HFFc6 (cell line): Measurements from ENCODE around the gene TKFC. TPM values are rescaled to one million over a fixed set of nuclear protein-coding genes. Genes with fewer than 3 reads are reported as not detected.

ENCODE experiments used
- DNase-seq: peaks from one replicate; pipeline ENCODE4 v3.0.0-alpha.2; 2018
- H3K27ac Mint-ChIP-seq: 2 replicates; pipeline ENCODE4 v1.8.0; 2020; ENCODE audit warnings: mild to moderate bottlenecking, mixed read lengths
- H3K27me3 Mint-ChIP-seq: 2 replicates; pipeline ENCODE4 v1.8.0; 2021; ENCODE audit warnings: mild to moderate bottlenecking, moderate library complexity, mixed read lengths; ENCODE audit not compliant: insufficient read depth
- H3K36me3 Mint-ChIP-seq: 2 replicates; pipeline ENCODE4 v1.8.0; 2021; ENCODE audit warnings: low read depth, mixed read lengths
- H3K4me1 Mint-ChIP-seq: 2 replicates; pipeline ENCODE4 v1.8.0; 2020; ENCODE audit warnings: low read depth, mixed read lengths
- H3K4me3 Mint-ChIP-seq: 2 replicates; pipeline ENCODE4 v1.8.0; 2020; ENCODE audit warnings: mild to moderate bottlenecking, moderate library complexity, mixed read lengths
- H3K9me3 Mint-ChIP-seq: 2 replicates; pipeline ENCODE4 v1.8.0; 2020; ENCODE audit warnings: mild to moderate bottlenecking, mixed read lengths
- CTCF ChIP-seq: fragments of 200-600 bp; sonication (generic); IDR thresholded peaks from 2 replicates; pipeline ENCODE4 v1.5.0; 2021; ENCODE audit warnings: antibody characterized with exemption, mild to moderate bottlenecking
- total RNA-seq, 6 experiments: library from RNA; stranded (reverse); fragmentation: NEBNext Ultra II Directional; extraction: Animal tissue kit (Norgen Biotek cat#: 25700); gene quantifications; 2 replicates in 1 of 6; 3 replicates in 5 of 6; pipeline ENCODE4 v1.2.3, GENCODE V29; 2021

The TKFC gene
- total RNA-seq, 6 experiments from 2014 or later, result 27.3 to 43.0 (median 31.8) TPM

- DNase-seq, result no peak
- Mint-ChIP-seq H3K4me3 (no peak overlapping the region), H3K9me3 (no peaks in the 10 kb centered on the region), H3K27me3 (no peaks in the 10 kb centered on the region; the same call in 1 of the 2 replicates), H3K36me3 (no peaks in the 10 kb centered on the region), H3K27ac (no peak overlapping the region), H3K4me1 (peaks cover 14% of the 10 kb centered on the region)
- TF ChIP-seq CTCF, result no peak
Measured at GRCh38 chr11:61384271-61385242, 51.5 kb downstream of the TKFC start.

- DNase-seq, result no peak
- no peak for TF ChIP-seq CTCF
- Mint-ChIP-seq H3K4me1 (peaks cover 30% of the 10 kb centered on the region), H3K27ac (no peak overlapping the region), H3K27me3 (no peaks in the 10 kb centered on the region; the same call in 1 of the 2 replicates), H3K36me3 (peaks cover 7% of the 10 kb centered on the region), H3K9me3 (peaks cover 5% of the 10 kb centered on the region), H3K4me3 (no peak overlapping the region)
Measured at GRCh38 chr11:61390161-61390560, 57.1 kb downstream of the TKFC start.

GRCh38 chr11:61392981-61393595 is 60.1 kb downstream of the TKFC start:
- H3K9me3 Mint-ChIP-seq, result peaks cover 5% of the 10 kb centered on the region
- peak; percentile 43; the same call in 1 of the 2 replicates for TF ChIP-seq CTCF
- peaks cover 23% of the 10 kb centered on the region for H3K4me1 Mint-ChIP-seq
- H3K4me3 Mint-ChIP-seq, result peak overlapping the region; percentile 95
- H3K36me3 Mint-ChIP-seq, result peaks cover 10% of the 10 kb centered on the region
- H3K27ac Mint-ChIP-seq, result peak overlapping the region; percentile 87
- no peaks in the 10 kb centered on the region; the same call in 1 of the 2 replicates for H3K27me3 Mint-ChIP-seq
- no peak for DNase-seq

Other genes starting within 250 kb of the TKFC start
- gene CD5, start 230.7 kb upstream of the TKFC start, total RNA-seq, result not detected
- gene VPS37C, start 171.8 kb upstream of the TKFC start, total RNA-seq, result 10 to 100 TPM; 14.6 to 17.0 (median 16.0) TPM
- under 1 TPM in 5 of 6 experiments, not detected in 1; 0.21 to 0.37 (median 0.24) TPM for gene PGA3, start 129.7 kb upstream of the TKFC start, total RNA-seq
- not detected for gene PGA4, start 110.9 kb upstream of the TKFC start, total RNA-seq
- not detected for gene PGA5, start 92.1 kb upstream of the TKFC start, total RNA-seq
- gene VWCE, start 37.9 kb upstream of the TKFC start, total RNA-seq, result 1 to 10 TPM in 1 of 6 experiments, under 1 TPM in 5; 0.47 to 1.5 (median 0.74) TPM
- gene DDB1, start 123 bp upstream of the TKFC start, total RNA-seq, result 100 to 1,000 TPM; 241 to 285 (median 267) TPM
- 10 to 100 TPM; 38.7 to 52.8 (median 46.7) TPM for gene CYB561A3, start 28.7 kb downstream of the TKFC start, total RNA-seq
- 10 to 100 TPM; 49.0 to 63.1 (median 58.0) TPM for gene TMEM138, start 29.1 kb downstream of the TKFC start, total RNA-seq
- 1 to 10 TPM; 5.9 to 9.5 (median 8.3) TPM for gene TMEM216, start 59.4 kb downstream of the TKFC start, total RNA-seq
- gene CPSF7, start 96.7 kb downstream of the TKFC start, total RNA-seq, result 10 to 100 TPM; 56.9 to 72.4 (median 64.8) TPM
- gene SDHAF2, start 96.9 kb downstream of the TKFC start, total RNA-seq, result 10 to 100 TPM; 33.9 to 43.0 (median 38.3) TPM
- gene LRRC10B, start 175.5 kb downstream of the TKFC start, total RNA-seq, result not detected
- under 1 TPM in 3 of 6 experiments, not detected in 3; 0.05 to 0.21 (median 0.11) TPM for gene SYT7, start 247.8 kb downstream of the TKFC start, total RNA-seq